H1 (cell line): ENCODE results near the gene CAPG. TPM values are rescaled to one million over a fixed set of nuclear protein-coding genes. Genes with fewer than 3 reads are reported as not detected.

Experiments used
- CTCF ChIA-PET: fragments of 300-600 bp; sonication (Branson Sonifier 250); formaldehyde crosslinking; loops from one replicate; lab custom pipeline; 2021; ENCODE audit not compliant: partially characterized antibody; lab: Charles Lee
- POLR2A ChIA-PET: fragments of 300-600 bp; sonication (Branson Sonifier 250); formaldehyde crosslinking; loops from one replicate; lab custom pipeline; 2021; ENCODE audit warnings: inconsistent platforms; ENCODE audit not compliant: partially characterized antibody; lab: Charles Lee
- DNase-seq, 2 experiments: peaks; one replicate each; pipeline versions ENCODE4 v3.0.0 to v3.0.0-alpha.2; 2010 to 2022; ENCODE audit warnings: low spot score in 2 of 2, low read depth in 1 of 2, mixed read lengths in 1 of 2
- FAIRE-seq: peaks from 2 replicates; lab custom pipeline; 2011; peaks lifted over from hg19 to GRCh38; lab: Jason Lieb, UNC
- H2AFZ ChIP-seq: 2 replicates; pipeline ENCODE4 v1.8.1; 2012; ENCODE audit warnings: low read length, inconsistent platforms
- H2AK5ac ChIP-seq: 2 replicates; pipeline ENCODE4 v1.6.1; 2013; ENCODE audit warnings: low read depth, low read length
- H2BK120ac ChIP-seq: replicated peaks from 2 replicates; pipeline ENCODE3; 2013; ENCODE audit warnings: low read depth, low read length, inconsistent platforms
- H2BK12ac ChIP-seq: 2 replicates; pipeline ENCODE4 v1.6.1; 2013; ENCODE audit warnings: low read depth, low read length
- H2BK15ac ChIP-seq: 2 replicates; pipeline ENCODE4 v1.6.1; 2013; ENCODE audit warnings: low read length
- H2BK20ac ChIP-seq: 2 replicates; pipeline ENCODE4 v1.6.1; 2013; ENCODE audit warnings: low read length
- H2BK5ac ChIP-seq: 2 replicates; pipeline ENCODE4 v1.6.1; 2013; ENCODE audit warnings: low read depth, low read length
- H3K14ac ChIP-seq: 2 replicates; pipeline ENCODE4 v1.6.1; 2013; ENCODE audit warnings: inconsistent platforms; ENCODE audit not compliant: insufficient read length
- H3K18ac ChIP-seq: 2 replicates; pipeline ENCODE4 v1.6.1; 2013; ENCODE audit warnings: low read length; ENCODE audit errors: extremely low read depth
- H3K23ac ChIP-seq: 2 replicates; pipeline ENCODE4 v1.6.1; 2013; ENCODE audit warnings: inconsistent platforms; ENCODE audit not compliant: insufficient read length
- H3K23me2 ChIP-seq: 2 replicates; pipeline ENCODE4 v1.6.1; 2013; ENCODE audit warnings: low read depth, low read length
- H3K27ac ChIP-seq: 2 replicates; pipeline ENCODE4 v1.6.1; 2011; ENCODE audit warnings: low read depth, low read length, inconsistent platforms
- H3K27me3 ChIP-seq, 4 experiments: replicated peaks in 1 of 4; 1 replicate in 1 of 4; 2 replicates in 3 of 4; pipeline versions ENCODE4 v1.6.1 to v1.8.1; 2011 to 2013; ENCODE audit warnings: low read length in 3 of 4, mild to moderate bottlenecking in 3 of 4, inconsistent platforms in 2 of 4, mixed read lengths in 2 of 4, moderate library complexity in 1 of 4; ENCODE audit not compliant: control insufficient read depth in 3 of 4, insufficient read depth in 3 of 4; ENCODE audit errors: extremely low read depth in 1 of 4
- H3K36me3 ChIP-seq, 4 experiments: 2 replicates each; pipeline versions ENCODE4 v1.6.1 to v1.8.1; 2011 to 2013; ENCODE audit warnings: mild to moderate bottlenecking in 4 of 4, low read length in 3 of 4, moderate library complexity in 2 of 4, control low read depth in 1 of 4, inconsistent platforms in 1 of 4; ENCODE audit not compliant: insufficient read depth in 4 of 4, control insufficient read depth in 2 of 4
- H3K4ac ChIP-seq: replicated peaks from 2 replicates; pipeline ENCODE3; 2013; ENCODE audit warnings: low read length, low read depth, mixed read lengths, inconsistent platforms; ENCODE audit not compliant: insufficient read length
- H3K4me1 ChIP-seq, 4 experiments: replicated peaks in 1 of 4; 1 replicate in 1 of 4; 2 replicates in 3 of 4; pipeline versions ENCODE4 v1.6.1 to v1.8.1; 2011 to 2013; ENCODE audit warnings: low read length in 3 of 4, inconsistent platforms in 2 of 4, mixed read lengths in 1 of 4; ENCODE audit not compliant: insufficient read depth in 4 of 4, control insufficient read depth in 3 of 4
- H3K4me2 ChIP-seq, 2 experiments: 2 replicates each; pipeline versions ENCODE4 v1.6.1 to v1.8.1; 2011 to 2013; ENCODE audit warnings: low read depth in 2 of 2, low read length in 2 of 2, control low read depth in 1 of 2, inconsistent platforms in 1 of 2, mild to moderate bottlenecking in 1 of 2; ENCODE audit not compliant: insufficient read depth in 1 of 2
- H3K4me3 ChIP-seq, 4 experiments: fragments of 200-600, 300-600 bp in 1 of 4; sonication (generic), shearing (Covaris generic), sonication (Bioruptor Twin) in 1 of 4; 2 replicates each; pipeline versions ENCODE4 v1.5.1 to v1.8.1; 2011 to 2016; ENCODE audit warnings: low read length in 4 of 4, low read depth in 3 of 4, control low read depth in 2 of 4, inconsistent platforms in 2 of 4, mild to moderate bottlenecking in 2 of 4, mixed read lengths in 1 of 4, moderate library complexity in 1 of 4; ENCODE audit not compliant: insufficient read depth in 2 of 4; ENCODE audit errors: extremely low read depth in 1 of 4
- H3K56ac ChIP-seq: replicated peaks from 2 replicates; pipeline ENCODE3; 2013; ENCODE audit warnings: low read depth, mild to moderate bottlenecking, mixed read lengths, low read length, inconsistent platforms; ENCODE audit not compliant: insufficient read length
- H3K79me1 ChIP-seq: 2 replicates; pipeline ENCODE4 v1.6.1; 2013; ENCODE audit warnings: low read depth, low read length, control low read depth
- H3K79me2 ChIP-seq, 2 experiments: 2 replicates each; pipeline versions ENCODE4 v1.6.1 to v1.8.1; 2012 to 2013; ENCODE audit warnings: low read length in 2 of 2, mild to moderate bottlenecking in 2 of 2, inconsistent platforms in 1 of 2; ENCODE audit not compliant: insufficient read depth in 2 of 2, control insufficient read depth in 1 of 2
- H3K9ac ChIP-seq, 4 experiments: replicated peaks in 1 of 4; 1 replicate in 1 of 4; 2 replicates in 3 of 4; pipeline versions ENCODE4 v1.6.1 to v1.8.1; 2011 to 2013; ENCODE audit warnings: low read depth in 3 of 4, low read length in 3 of 4, control low read depth in 2 of 4, mild to moderate bottlenecking in 2 of 4, moderate library complexity in 2 of 4, inconsistent platforms in 1 of 4; ENCODE audit errors: extremely low read depth in 1 of 4
- H3K9me3 ChIP-seq, 2 experiments: 2 replicates each; pipeline versions ENCODE4 v1.6.1 to v1.8.1; 2012 to 2013; ENCODE audit warnings: mild to moderate bottlenecking in 2 of 2, moderate library complexity in 2 of 2, control low read depth in 1 of 2, inconsistent platforms in 1 of 2, low read depth in 1 of 2, low read length in 1 of 2, mixed read lengths in 1 of 2; ENCODE audit not compliant: insufficient read depth in 2 of 2
- H4K20me1 ChIP-seq, 2 experiments: replicated peaks in 1 of 2; 2 replicates each; pipeline versions ENCODE3 to v1.8.1; 2011 to 2013; ENCODE audit warnings: inconsistent platforms in 2 of 2, low read length in 2 of 2, mild to moderate bottlenecking in 1 of 2; ENCODE audit not compliant: insufficient read depth in 2 of 2, control insufficient read depth in 1 of 2
- H4K5ac ChIP-seq: 2 replicates; pipeline ENCODE4 v1.6.1; 2013; ENCODE audit warnings: low read length, low read depth, mixed read lengths, inconsistent platforms; ENCODE audit not compliant: insufficient read length
- H4K8ac ChIP-seq: 2 replicates; pipeline ENCODE4 v1.8.0; 2013; ENCODE audit warnings: mild to moderate bottlenecking, moderate library complexity, low read length, inconsistent platforms; ENCODE audit not compliant: insufficient read depth; ENCODE audit errors: extremely low read depth
- H4K91ac ChIP-seq: replicated peaks from 2 replicates; pipeline ENCODE3; 2013; ENCODE audit warnings: low read length, mixed read lengths, inconsistent platforms; ENCODE audit not compliant: insufficient read length
- CTCF ChIP-seq, 3 experiments: IDR thresholded peaks; 1 replicate in 2 of 3; 2 replicates in 1 of 3; pipeline versions ENCODE4 v1.5.1 to v1.6.1; 2011; ENCODE audit warnings: low read length in 3 of 3, mild to moderate bottlenecking in 3 of 3, inconsistent platforms in 2 of 3, low read depth in 1 of 3, moderate library complexity in 1 of 3; ENCODE audit not compliant: insufficient read depth in 1 of 3; ENCODE audit errors: control extremely low read depth in 1 of 3
- MAFK ChIP-seq: IDR thresholded peaks from 2 replicates; pipeline ENCODE4 v1.6.1; 2012; ENCODE audit warnings: low read depth, mild to moderate bottlenecking, improper control_type of control experiment, low read length
- RXRA ChIP-seq: IDR thresholded peaks from 2 replicates; pipeline ENCODE4 v1.6.1; 2011; ENCODE audit warnings: low read depth, mild to moderate bottlenecking, low read length, moderate library complexity; ENCODE audit not compliant: insufficient read depth
- WGBS, 2 experiments: shearing (Covaris generic) in 1 of 2; methylation state at CpG; one replicate each; pipeline versions ENCODE4 v1.1.6 to v1.1.7; 2013 to 2015; ENCODE audit warnings: low lambda C conversion rate in 2 of 2, mixed read lengths in 2 of 2, inconsistent platforms in 1 of 2, low coverage in 1 of 2, missing lambda C conversion rate in 1 of 2; ENCODE audit not compliant: insufficient replicate concordance in 2 of 2, insufficient coverage in 1 of 2, insufficient read length in 1 of 2; ENCODE audit errors: extremely low coverage in 1 of 2, missing lambda C conversion rate in 1 of 2; 5-methylcytosine and 5-hydroxymethylcytosine counted together
- polyA plus RNA-seq, 7 experiments: library from polyadenylated mRNA; depleted of rRNA in 3 of 7; stranded (reverse) in 5 of 7; unstranded in 2 of 7; fragments of >200 nt in 5 of 7; fragments of 200-250 nt in 2 of 7; gene quantifications; 1 replicate in 5 of 7; 2 replicates in 1 of 7; 4 replicates in 1 of 7; pipeline versions ENCODE4 v1.2.1 to v1.2.3, GENCODE V29; 2011 to 2013; ENCODE audit warnings: missing spikeins in 2 of 7, mixed read lengths in 2 of 7
- total RNA-seq: library from RNA; stranded (reverse); fragmentation: NEBNext Ultra II Directional; extraction: Animal tissue kit (Norgen Biotek cat#: 25700); gene quantifications from 2 replicates; pipeline ENCODE4 v1.2.1, GENCODE V29; 2021

The CAPG gene
- total and polyA plus RNA-seq, 2 of the 8 experiments (the other 6 are each of a cell fraction or from before 2014, with no cell fraction given) = 80.5 to 89.0 TPM

DNA sequence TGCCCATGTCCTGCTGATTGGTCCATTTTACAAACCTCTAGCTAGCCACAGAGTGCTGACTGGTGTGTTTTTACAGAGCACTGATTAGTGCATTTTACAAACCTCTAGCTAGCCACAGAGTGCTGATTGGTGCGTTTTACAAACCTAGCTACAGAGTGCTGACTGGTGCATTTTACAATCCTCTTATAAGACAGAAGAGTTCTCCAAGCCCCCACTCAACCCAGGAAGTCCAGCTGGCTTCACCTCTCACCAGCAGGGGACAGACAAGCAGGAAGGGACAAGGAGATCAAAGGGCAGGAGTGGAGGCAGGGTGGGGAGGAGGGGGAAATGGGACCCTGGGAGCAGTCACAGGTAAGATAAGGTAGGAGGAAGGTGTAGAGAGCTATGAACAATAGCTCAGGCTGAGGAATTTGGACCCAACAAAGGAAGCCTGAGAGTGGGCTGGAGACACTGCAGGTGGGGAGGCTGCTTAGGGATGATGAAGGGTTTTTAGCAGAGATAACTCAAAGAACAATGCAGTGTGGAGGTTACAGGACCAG, 45.5 kb upstream of the CAPG start:
- no peak overlapping the region for H3K14ac ChIP-seq
- WGBS, 2 experiments = 80% methylated on average over 1 of the region's 1 CpG; no CpG with 5 or more reads in 1 of the 2 experiments
- peaks cover 7 to 14% (median 10%) of the 10 kb centered on the region in 4 experiments for H3K4me1 ChIP-seq
- H2BK15ac ChIP-seq = no peak overlapping the region
- no peak overlapping the region for H4K5ac ChIP-seq
- H3K23ac ChIP-seq = no peak overlapping the region
- no peak overlapping the region for H3K4me3 ChIP-seq
- no peaks in the 10 kb centered on the region for H3K9me3 ChIP-seq
- no peak overlapping the region for H2AFZ ChIP-seq
- H3K23me2 ChIP-seq = no peaks in the 10 kb centered on the region
- peak overlapping the region; percentile 87 for H2BK20ac ChIP-seq
- no peak overlapping the region; the same call in 1 of the 2 replicates for H4K8ac ChIP-seq
- POLR2A ChIA-PET = interaction anchor here (1.1 to 55.3 kb wide), 5 partner anchors 10 to 91 kb away, joined by 3 to 1889 read pairs (median 7); partner anchors contain the start of genes GGCX and MAT2A
- H3K36me3 ChIP-seq = no peaks in the 10 kb centered on the region
- no peaks in the 10 kb centered on the region for H3K79me1 ChIP-seq
- no peak overlapping the region for H3K56ac ChIP-seq
- peaks cover 0 to 3% (median 1%) of the 10 kb centered on the region in 4 experiments; a peak in 2 of 7 replicates for H3K27me3 ChIP-seq
- no peaks in the 10 kb centered on the region for H4K20me1 ChIP-seq
- no peak overlapping the region for H3K27ac ChIP-seq
- no peak overlapping the region for H3K4ac ChIP-seq
- 0 out of 2 replicates have a peak overlapping the region, but pooled peaks have one; percentile 54 for H2BK5ac ChIP-seq
- no peak overlapping the region for H3K9ac ChIP-seq
- H2AK5ac ChIP-seq = no peak overlapping the region
- CTCF ChIA-PET = interaction anchor here (0.8 to 1.8 kb wide), 17 partner anchors 9 to 140 kb away, joined by 3 to 12 read pairs (median 4); partner anchors contain the start of genes MAT2A, RNF181 and TGOLN2
- H3K4me2 ChIP-seq = no peak overlapping the region
- DNase-seq (no peak), FAIRE-seq (no peak)
- no peaks in the 10 kb centered on the region for H3K79me2 ChIP-seq
- H4K91ac ChIP-seq = no peak overlapping the region
- no peak overlapping the region for H3K18ac ChIP-seq
- H2BK12ac ChIP-seq = peak overlapping the region; percentile 93; the same call in 1 of the 2 replicates
- no peak overlapping the region for H2BK120ac ChIP-seq
- TF ChIP-seq RXRA = no peak
- peak in 2 of 3 experiments; percentile 7 to 22; a peak in 1 of 4 replicates for TF ChIP-seq CTCF (IDR thresholded peaks at IDR 0.05; ENCODE audit: control extremely low read depth in 1 of 3, insufficient read depth in 1 of 3, low read depth in 1 of 3, low read length in 3 of 3)
- TF ChIP-seq MAFK = peak; percentile 72
- TF ChIP-seq, all 59 proteins: peak for 2
